ENCODE data around the gene IFNG-AS1. TPM values are rescaled to one million over a fixed set of nuclear protein-coding genes. Genes with fewer than 3 reads are reported as not detected.

The IFNG-AS1 gene
- total RNA-seq, 1 donor from 2014 or later: not detected

- Mint-ChIP-seq H3K9me3 (ENCODE audit: low read depth) (no peaks in the 10 kb centered on the region), H3K27ac (no peak overlapping the region), H3K4me3 (ENCODE audit: low read depth) (no peak overlapping the region), H3K27me3 (no peaks in the 10 kb centered on the region), H3K4me1 (ENCODE audit: low read depth) (peaks cover 11% of the 10 kb centered on the region), H3K36me3 (ENCODE audit: insufficient read depth) (no peaks in the 10 kb centered on the region)
- TF ChIP-seq CTCF (IDR thresholded peaks at IDR 0.05; ENCODE audit: unreplicated experiment): no peak
- no peak for DNase-seq (ENCODE audit: low spot score, unreplicated experiment)
Measured at GRCh38 chr12:67944093-67944492, 45.2 kb upstream of the IFNG-AS1 start.

- H3K4me1 Mint-ChIP-seq (ENCODE audit: low read depth): no peaks in the 10 kb centered on the region
- H3K4me3 Mint-ChIP-seq (ENCODE audit: low read depth): no peak overlapping the region
Measured at GRCh38 chr12:67952787-67953186, 36.5 kb upstream of the IFNG-AS1 start.

GRCh38 chr12:67957383-67957782 is 31.9 kb upstream of the IFNG-AS1 start:
- Mint-ChIP-seq H3K4me1 (ENCODE audit: low read depth) (no peaks in the 10 kb centered on the region), H3K27ac (no peak overlapping the region), H3K36me3 (ENCODE audit: insufficient read depth) (no peaks in the 10 kb centered on the region), H3K9me3 (ENCODE audit: low read depth) (peaks cover 3% of the 10 kb centered on the region), H3K27me3 (no peaks in the 10 kb centered on the region), H3K4me3 (ENCODE audit: low read depth) (no peak overlapping the region)
- no peak for DNase-seq (ENCODE audit: low spot score, unreplicated experiment)
- TF ChIP-seq CTCF (IDR thresholded peaks at IDR 0.05; ENCODE audit: unreplicated experiment): no peak

More at GRCh38 chr12:67952787-67953186, 36.5 kb upstream of the IFNG-AS1 start:
- peaks cover 3% of the 10 kb centered on the region for H3K9me3 Mint-ChIP-seq (ENCODE audit: low read depth)
- H3K36me3 Mint-ChIP-seq (ENCODE audit: insufficient read depth): no peaks in the 10 kb centered on the region
- TF ChIP-seq CTCF (IDR thresholded peaks at IDR 0.05; ENCODE audit: unreplicated experiment): no peak
- no peak for DNase-seq (ENCODE audit: low spot score, unreplicated experiment)
- H3K27me3 Mint-ChIP-seq: no peaks in the 10 kb centered on the region
- no peak overlapping the region for H3K27ac Mint-ChIP-seq

GRCh38 chr12:67958187-67958586 is 31.1 kb upstream of the IFNG-AS1 start:
- no peak for TF ChIP-seq CTCF (IDR thresholded peaks at IDR 0.05; ENCODE audit: unreplicated experiment)
- H3K4me1 Mint-ChIP-seq (ENCODE audit: low read depth): no peaks in the 10 kb centered on the region
- no peak for DNase-seq (ENCODE audit: low spot score, unreplicated experiment)
- H3K9me3 Mint-ChIP-seq (ENCODE audit: low read depth): peaks cover 3% of the 10 kb centered on the region
- H3K27ac Mint-ChIP-seq: no peak overlapping the region
- no peaks in the 10 kb centered on the region for H3K27me3 Mint-ChIP-seq
- H3K36me3 Mint-ChIP-seq (ENCODE audit: insufficient read depth): no peaks in the 10 kb centered on the region
- no peak overlapping the region for H3K4me3 Mint-ChIP-seq (ENCODE audit: low read depth)

GRCh38 chr12:67964456-67964855 is 24.8 kb upstream of the IFNG-AS1 start:
- H3K27ac Mint-ChIP-seq: no peak overlapping the region
- no peak for TF ChIP-seq CTCF (IDR thresholded peaks at IDR 0.05; ENCODE audit: unreplicated experiment)
- no peaks in the 10 kb centered on the region for H3K36me3 Mint-ChIP-seq (ENCODE audit: insufficient read depth)
- no peak overlapping the region for H3K4me3 Mint-ChIP-seq (ENCODE audit: low read depth)
- no peak for DNase-seq (ENCODE audit: low spot score, unreplicated experiment)
- H3K27me3 Mint-ChIP-seq: peaks cover 10% of the 10 kb centered on the region
- H3K4me1 Mint-ChIP-seq (ENCODE audit: low read depth): peaks cover 1% of the 10 kb centered on the region
- H3K9me3 Mint-ChIP-seq (ENCODE audit: low read depth): no peaks in the 10 kb centered on the region

Data from progenitor cell of endocrine pancreas (in vitro differentiated cells).